Endothelial cell (in vitro differentiated cells): ENCODE measurements around the gene SVIL. TPM values are rescaled to one million over a fixed set of nuclear protein-coding genes. Genes with fewer than 3 reads are reported as not detected.
A peak's percentile ranks its signal among the peaks of the same experiment; 100 is the strongest.
"Not testable (repeated sequence)": the region's sequence is repeated elsewhere in the genome, so short reads cannot be mapped to it uniquely, and the experiment has no call there.

Experiments
- DNase-seq: peaks from one replicate; pipeline ENCODE4 v3.0.0; 2021; ENCODE audit warnings: low spot score
- H3K27ac Mint-ChIP-seq: one replicate; pipeline ENCODE4 v1.8.0; 2021; ENCODE audit warnings: mixed read lengths, inconsistent platforms; ENCODE audit not compliant: unreplicated experiment
- H3K27me3 Mint-ChIP-seq: one replicate; pipeline ENCODE4 v1.8.0; 2021; ENCODE audit warnings: mild to moderate bottlenecking, moderate library complexity, mixed read lengths, inconsistent platforms; ENCODE audit not compliant: unreplicated experiment
- H3K36me3 Mint-ChIP-seq: one replicate; pipeline ENCODE4 v1.8.0; 2021; ENCODE audit warnings: mild to moderate bottlenecking, low read depth, mixed read lengths, inconsistent platforms; ENCODE audit not compliant: unreplicated experiment
- H3K4me1 Mint-ChIP-seq: one replicate; pipeline ENCODE4 v1.8.0; 2021; ENCODE audit warnings: mild to moderate bottlenecking, mixed read lengths, inconsistent platforms; ENCODE audit not compliant: unreplicated experiment
- H3K4me3 Mint-ChIP-seq: one replicate; pipeline ENCODE4 v1.8.0; 2021; ENCODE audit warnings: mild to moderate bottlenecking, mixed read lengths, inconsistent platforms; ENCODE audit not compliant: unreplicated experiment
- H3K9me3 Mint-ChIP-seq: one replicate; pipeline ENCODE4 v1.8.0; 2021; ENCODE audit warnings: mixed read lengths, inconsistent platforms; ENCODE audit not compliant: unreplicated experiment
- total RNA-seq: library from RNA; stranded (reverse); fragmentation: NEBNext Ultra II Directional; extraction: Animal tissue kit (Norgen Biotek cat#: 25700); gene quantifications from one replicate; pipeline ENCODE4 v1.2.1, GENCODE V29; 2021; ENCODE audit not compliant: unreplicated experiment
- TF ChIP-seq, protein P1 (sequence below): fragments of 200-600 bp; sonication (generic); IDR thresholded peaks from one replicate; pipeline ENCODE4 v1.5.0; 2021; ENCODE audit warnings: antibody characterized with exemption; ENCODE audit not compliant: unreplicated experiment

Gene SVIL
- total RNA-seq, 1 donor from 2014 or later = 125 TPM

DNA sequence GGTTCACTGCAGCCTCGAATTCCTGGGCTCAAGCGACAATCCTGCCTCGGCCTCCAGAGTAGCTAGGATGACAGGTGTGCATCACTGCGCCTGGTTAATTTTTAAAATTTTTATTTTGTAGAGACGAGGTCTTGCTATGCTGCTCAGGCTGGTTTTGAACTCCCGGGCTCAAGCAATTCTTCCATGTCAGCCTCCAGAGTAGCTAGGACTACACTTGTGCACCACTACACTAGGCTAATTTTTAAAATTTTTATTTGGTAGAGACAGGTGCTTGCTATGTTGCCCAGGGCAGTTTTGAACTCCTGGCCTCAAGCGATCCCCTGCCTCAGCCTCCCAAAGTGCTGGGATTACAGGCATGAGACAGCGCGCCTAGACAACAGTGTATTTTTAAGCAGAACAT is 120.5 kb downstream of the SVIL start:
- Mint-ChIP-seq H3K4me3 (no peak overlapping the region), H3K9me3 (no peaks in the 10 kb centered on the region), H3K27me3 (no peaks in the 10 kb centered on the region), H3K27ac (no peak overlapping the region), H3K36me3 (peaks cover 15% of the 10 kb centered on the region), H3K4me1 (no peaks in the 10 kb centered on the region)
- DNase-seq = no peak
- TF ChIP-seq, protein P1, sequence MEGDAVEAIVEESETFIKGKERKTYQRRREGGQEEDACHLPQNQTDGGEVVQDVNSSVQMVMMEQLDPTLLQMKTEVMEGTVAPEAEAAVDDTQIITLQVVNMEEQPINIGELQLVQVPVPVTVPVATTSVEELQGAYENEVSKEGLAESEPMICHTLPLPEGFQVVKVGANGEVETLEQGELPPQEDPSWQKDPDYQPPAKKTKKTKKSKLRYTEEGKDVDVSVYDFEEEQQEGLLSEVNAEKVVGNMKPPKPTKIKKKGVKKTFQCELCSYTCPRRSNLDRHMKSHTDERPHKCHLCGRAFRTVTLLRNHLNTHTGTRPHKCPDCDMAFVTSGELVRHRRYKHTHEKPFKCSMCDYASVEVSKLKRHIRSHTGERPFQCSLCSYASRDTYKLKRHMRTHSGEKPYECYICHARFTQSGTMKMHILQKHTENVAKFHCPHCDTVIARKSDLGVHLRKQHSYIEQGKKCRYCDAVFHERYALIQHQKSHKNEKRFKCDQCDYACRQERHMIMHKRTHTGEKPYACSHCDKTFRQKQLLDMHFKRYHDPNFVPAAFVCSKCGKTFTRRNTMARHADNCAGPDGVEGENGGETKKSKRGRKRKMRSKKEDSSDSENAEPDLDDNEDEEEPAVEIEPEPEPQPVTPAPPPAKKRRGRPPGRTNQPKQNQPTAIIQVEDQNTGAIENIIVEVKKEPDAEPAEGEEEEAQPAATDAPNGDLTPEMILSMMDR = no peak

DNA sequence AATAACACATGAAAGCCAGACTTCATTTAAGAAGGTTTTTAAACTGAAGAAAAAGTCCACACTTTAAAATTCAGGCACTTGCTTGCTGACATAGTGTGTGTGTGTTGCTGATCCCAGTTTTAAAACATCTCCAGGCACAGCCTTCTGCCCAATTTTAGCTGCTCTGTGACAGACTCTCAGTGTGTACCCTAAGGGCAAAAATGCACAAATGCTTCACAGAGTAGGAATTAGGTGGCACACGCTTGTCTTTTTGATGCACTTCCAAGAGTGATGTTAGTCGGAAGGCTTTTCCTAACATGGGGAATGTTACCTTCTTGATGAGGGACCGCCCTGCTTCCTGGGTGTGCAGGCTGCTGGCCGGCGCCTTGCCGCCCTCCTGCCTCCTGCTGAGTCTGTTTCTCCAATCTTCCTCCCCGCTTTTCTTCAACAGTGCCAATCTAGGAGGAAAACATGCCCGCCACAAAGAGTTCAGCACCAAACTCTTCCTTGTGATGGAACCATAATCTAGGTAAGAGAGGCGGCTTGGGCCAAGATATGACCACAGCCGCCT is 122.3 kb downstream of the SVIL start:
- Mint-ChIP-seq H3K27me3 (peaks cover 2% of the 10 kb centered on the region), H3K4me1 (peaks cover 4% of the 10 kb centered on the region), H3K27ac (no peak overlapping the region), H3K9me3 (no peaks in the 10 kb centered on the region), H3K4me3 (no peak overlapping the region), H3K36me3 (peaks cover 20% of the 10 kb centered on the region)
- TF ChIP-seq, protein P1 = no peak
- DNase-seq = no peak

DNA sequence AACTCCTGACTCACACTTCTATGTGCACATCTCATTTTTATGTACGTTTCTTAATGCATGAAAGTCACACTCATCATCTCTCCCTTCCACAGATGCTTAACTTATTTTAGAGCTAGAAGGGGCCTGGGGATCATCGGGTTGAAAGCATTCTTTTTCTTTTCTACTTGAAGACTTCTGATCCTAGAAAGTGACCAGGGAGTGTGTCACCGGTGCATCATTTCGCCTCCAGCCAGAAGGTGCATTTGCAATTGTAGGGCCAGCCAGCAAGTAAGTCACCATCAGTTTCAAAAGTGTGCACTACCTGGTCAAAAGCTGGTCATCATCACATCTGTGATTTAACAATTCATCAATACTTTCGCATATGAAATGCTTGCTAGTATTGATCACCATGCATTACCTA is 123.0 kb downstream of the SVIL start:
- not testable (repeated sequence) for H3K9me3 Mint-ChIP-seq, H3K4me3 Mint-ChIP-seq, DNase-seq, H3K4me1 Mint-ChIP-seq, H3K27me3 Mint-ChIP-seq, H3K27ac Mint-ChIP-seq
- H3K36me3 Mint-ChIP-seq = peaks cover 23% of the 10 kb centered on the region

DNA sequence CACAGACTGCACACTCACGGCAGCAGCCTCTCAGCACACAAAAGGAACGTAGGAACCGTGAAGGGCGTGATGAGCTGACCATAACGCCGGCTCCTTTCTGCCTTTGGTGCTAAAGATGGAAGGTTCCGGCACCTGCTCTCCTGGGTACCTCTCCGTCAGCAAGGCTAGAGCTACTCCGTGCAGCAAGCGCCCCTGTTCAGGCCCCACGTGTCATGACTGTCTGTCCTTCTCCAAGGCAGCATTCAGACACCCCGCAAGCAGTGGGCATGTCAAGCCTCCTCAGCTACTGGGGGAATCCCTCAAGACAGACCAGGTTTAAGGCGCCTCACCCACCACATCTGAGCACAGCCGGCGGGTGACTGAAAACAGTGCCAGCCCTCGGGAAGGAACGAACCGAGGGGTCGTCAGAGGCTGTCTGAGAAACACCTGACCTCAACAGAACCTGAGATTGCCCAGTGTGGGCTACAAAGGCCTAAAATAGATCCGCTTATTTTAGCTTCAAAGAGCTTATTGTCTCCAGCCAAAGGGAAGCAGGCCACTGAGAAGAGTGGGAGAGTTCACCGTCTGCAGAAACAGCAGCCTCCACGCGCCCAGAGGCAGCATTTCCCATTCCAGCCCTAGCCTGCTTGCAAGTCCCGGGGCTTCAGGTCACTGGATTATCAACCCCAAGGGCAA is 124.2 kb downstream of the SVIL start:
- not testable (repeated sequence) for H3K27ac Mint-ChIP-seq, H3K4me3 Mint-ChIP-seq, H3K27me3 Mint-ChIP-seq, H3K9me3 Mint-ChIP-seq, H3K4me1 Mint-ChIP-seq, DNase-seq
- H3K36me3 Mint-ChIP-seq = peaks cover 28% of the 10 kb centered on the region

DNA sequence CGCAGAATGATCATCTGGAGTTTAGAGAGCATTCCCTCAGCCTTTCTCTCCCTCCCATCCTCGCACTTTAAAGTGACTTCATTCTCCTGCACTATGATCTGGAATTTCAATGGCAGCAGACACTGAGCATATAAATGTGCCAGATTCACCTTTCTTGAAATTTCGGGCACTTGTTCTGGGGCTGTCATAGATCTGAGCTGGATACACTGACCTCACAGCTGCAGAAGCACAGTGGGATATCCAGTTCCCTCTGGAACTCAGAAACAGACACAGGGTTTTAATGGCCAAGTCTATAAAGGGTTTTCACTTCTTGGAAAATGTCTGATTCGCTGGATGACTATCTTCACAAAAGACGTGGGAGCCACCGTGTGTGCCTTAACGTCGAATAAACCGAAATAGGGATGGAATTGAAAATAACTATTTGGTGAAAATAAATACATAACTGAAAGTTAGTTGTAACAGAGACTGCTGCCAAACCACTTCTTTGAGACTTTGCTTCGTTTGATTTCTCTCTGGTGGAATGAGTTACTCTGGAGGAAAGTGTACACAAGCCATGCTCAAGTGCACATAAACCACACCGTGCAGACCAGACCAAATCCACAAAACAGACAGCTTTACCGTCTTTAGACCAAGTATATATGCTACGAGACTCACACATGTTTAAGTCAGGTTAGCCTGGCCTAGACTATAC is 126.1 kb downstream of the SVIL start:
- no peaks in the 10 kb centered on the region for H3K9me3 Mint-ChIP-seq
- no peak for DNase-seq
- peaks cover 4% of the 10 kb centered on the region for H3K4me1 Mint-ChIP-seq
- no peak overlapping the region for H3K27ac Mint-ChIP-seq
- TF ChIP-seq, protein P1 = no peak
- no peak overlapping the region for H3K4me3 Mint-ChIP-seq
- H3K27me3 Mint-ChIP-seq = peaks cover 2% of the 10 kb centered on the region
- H3K36me3 Mint-ChIP-seq = peaks cover 36% of the 10 kb centered on the region

DNA sequence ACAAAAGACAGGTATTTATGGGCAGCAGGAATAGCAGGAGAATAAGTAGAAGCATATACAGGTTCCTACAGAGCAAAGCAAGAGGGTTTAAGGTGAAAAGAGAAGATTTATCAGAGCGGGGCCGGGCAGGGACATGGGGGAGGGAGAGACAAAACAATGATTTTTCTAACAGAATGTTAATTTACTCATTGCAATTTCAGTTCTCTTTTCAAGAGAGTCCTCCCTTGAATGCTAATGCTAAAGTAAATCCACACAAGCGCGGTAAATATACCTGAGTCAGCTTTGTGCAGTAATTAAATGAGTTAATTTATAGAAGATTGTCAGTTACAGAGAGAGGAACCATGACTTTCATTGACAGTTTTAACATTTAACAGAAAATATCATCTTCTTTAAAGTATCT is 127.0 kb downstream of the SVIL start:
- not testable (repeated sequence) for H3K27ac Mint-ChIP-seq, H3K27me3 Mint-ChIP-seq

DNA sequence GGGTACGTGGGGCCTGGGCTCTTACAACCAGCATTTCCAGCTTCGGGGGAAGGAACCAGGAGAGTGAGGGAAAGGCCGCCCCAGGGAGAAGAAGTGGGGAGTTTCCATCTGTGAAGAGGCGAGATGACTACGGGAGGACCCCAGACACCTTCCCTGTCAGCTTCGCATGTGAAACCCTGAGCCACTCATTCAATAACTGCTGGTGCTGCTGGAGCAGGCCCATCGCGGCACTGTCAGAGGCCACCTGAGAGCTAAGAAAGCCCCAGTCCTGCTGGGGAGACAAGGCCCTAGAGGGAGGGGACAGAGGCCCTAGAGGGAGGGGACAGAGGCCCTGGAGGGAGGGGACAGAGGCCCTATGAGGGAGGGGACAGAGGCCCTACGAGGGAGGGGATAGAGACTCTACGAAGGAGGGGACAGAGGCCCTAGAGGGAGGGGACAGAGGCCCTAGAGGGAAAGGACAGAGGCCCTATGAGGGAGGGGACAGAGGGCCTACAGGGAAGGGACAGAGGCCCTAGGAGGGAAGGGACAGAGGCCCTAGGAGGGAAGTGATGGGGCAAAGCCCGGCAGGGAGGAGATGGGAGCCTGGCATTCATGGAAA is 128.3 kb downstream of the SVIL start:
- not testable (repeated sequence) for H3K9me3 Mint-ChIP-seq, H3K27me3 Mint-ChIP-seq, H3K27ac Mint-ChIP-seq, H3K4me1 Mint-ChIP-seq, H3K4me3 Mint-ChIP-seq, DNase-seq
- H3K36me3 Mint-ChIP-seq = peaks cover 37% of the 10 kb centered on the region

More for the DNA sequence above, 127.0 kb downstream of the SVIL start:
- H3K4me1 Mint-ChIP-seq, H3K9me3 Mint-ChIP-seq, DNase-seq: not testable (repeated sequence)
- peak overlapping the region; percentile 35 for H3K4me3 Mint-ChIP-seq
- H3K36me3 Mint-ChIP-seq = peaks cover 37% of the 10 kb centered on the region
